HFFc6 (cell line): Measurements from ENCODE around the gene LGR6. TPM values are rescaled to one million over a fixed set of nuclear protein-coding genes. Genes with fewer than 3 reads are reported as not detected.

ENCODE experiments used
- DNase-seq: peaks from one replicate; pipeline ENCODE4 v3.0.0-alpha.2; 2018
- H3K27ac Mint-ChIP-seq: 2 replicates; pipeline ENCODE4 v1.8.0; 2020; ENCODE audit warnings: mild to moderate bottlenecking, mixed read lengths
- H3K27me3 Mint-ChIP-seq: 2 replicates; pipeline ENCODE4 v1.8.0; 2021; ENCODE audit warnings: mild to moderate bottlenecking, moderate library complexity, mixed read lengths; ENCODE audit not compliant: insufficient read depth
- H3K36me3 Mint-ChIP-seq: 2 replicates; pipeline ENCODE4 v1.8.0; 2021; ENCODE audit warnings: low read depth, mixed read lengths
- H3K4me1 Mint-ChIP-seq: 2 replicates; pipeline ENCODE4 v1.8.0; 2020; ENCODE audit warnings: low read depth, mixed read lengths
- H3K4me3 Mint-ChIP-seq: 2 replicates; pipeline ENCODE4 v1.8.0; 2020; ENCODE audit warnings: mild to moderate bottlenecking, moderate library complexity, mixed read lengths
- H3K9me3 Mint-ChIP-seq: 2 replicates; pipeline ENCODE4 v1.8.0; 2020; ENCODE audit warnings: mild to moderate bottlenecking, mixed read lengths
- total RNA-seq, 6 experiments: library from RNA; stranded (reverse); fragmentation: NEBNext Ultra II Directional; extraction: Animal tissue kit (Norgen Biotek cat#: 25700); gene quantifications; 2 replicates in 1 of 6; 3 replicates in 5 of 6; pipeline ENCODE4 v1.2.3, GENCODE V29; 2021
- TF ChIP-seq, protein P1 (sequence below): fragments of 200-600 bp; sonication (generic); IDR thresholded peaks from 2 replicates; pipeline ENCODE4 v1.5.0; 2021; ENCODE audit warnings: antibody characterized with exemption, mild to moderate bottlenecking

The LGR6 gene
- total RNA-seq, 6 experiments from 2014 or later: not detected

DNA sequence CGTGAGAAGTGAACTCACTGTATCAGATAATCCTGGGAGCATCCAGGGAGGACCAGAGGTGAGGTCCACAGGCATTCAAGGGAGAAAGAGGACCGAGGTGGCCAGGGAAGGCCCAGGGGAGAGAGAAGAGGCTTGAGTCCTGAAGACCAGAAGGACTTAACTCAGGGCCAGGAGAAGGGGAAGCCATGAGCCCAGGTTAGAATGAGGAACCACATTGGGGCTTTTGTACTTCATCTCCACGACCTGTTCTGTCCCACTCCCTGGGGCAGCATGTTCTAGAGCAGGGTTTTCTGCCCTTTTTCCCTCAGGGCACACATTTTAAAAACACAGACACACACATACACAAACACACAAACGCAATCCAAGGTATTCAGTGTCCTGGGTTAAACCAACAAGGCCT is 8.4 kb downstream of the LGR6 start:
- TF ChIP-seq, protein P1, sequence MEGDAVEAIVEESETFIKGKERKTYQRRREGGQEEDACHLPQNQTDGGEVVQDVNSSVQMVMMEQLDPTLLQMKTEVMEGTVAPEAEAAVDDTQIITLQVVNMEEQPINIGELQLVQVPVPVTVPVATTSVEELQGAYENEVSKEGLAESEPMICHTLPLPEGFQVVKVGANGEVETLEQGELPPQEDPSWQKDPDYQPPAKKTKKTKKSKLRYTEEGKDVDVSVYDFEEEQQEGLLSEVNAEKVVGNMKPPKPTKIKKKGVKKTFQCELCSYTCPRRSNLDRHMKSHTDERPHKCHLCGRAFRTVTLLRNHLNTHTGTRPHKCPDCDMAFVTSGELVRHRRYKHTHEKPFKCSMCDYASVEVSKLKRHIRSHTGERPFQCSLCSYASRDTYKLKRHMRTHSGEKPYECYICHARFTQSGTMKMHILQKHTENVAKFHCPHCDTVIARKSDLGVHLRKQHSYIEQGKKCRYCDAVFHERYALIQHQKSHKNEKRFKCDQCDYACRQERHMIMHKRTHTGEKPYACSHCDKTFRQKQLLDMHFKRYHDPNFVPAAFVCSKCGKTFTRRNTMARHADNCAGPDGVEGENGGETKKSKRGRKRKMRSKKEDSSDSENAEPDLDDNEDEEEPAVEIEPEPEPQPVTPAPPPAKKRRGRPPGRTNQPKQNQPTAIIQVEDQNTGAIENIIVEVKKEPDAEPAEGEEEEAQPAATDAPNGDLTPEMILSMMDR: no peak

DNA sequence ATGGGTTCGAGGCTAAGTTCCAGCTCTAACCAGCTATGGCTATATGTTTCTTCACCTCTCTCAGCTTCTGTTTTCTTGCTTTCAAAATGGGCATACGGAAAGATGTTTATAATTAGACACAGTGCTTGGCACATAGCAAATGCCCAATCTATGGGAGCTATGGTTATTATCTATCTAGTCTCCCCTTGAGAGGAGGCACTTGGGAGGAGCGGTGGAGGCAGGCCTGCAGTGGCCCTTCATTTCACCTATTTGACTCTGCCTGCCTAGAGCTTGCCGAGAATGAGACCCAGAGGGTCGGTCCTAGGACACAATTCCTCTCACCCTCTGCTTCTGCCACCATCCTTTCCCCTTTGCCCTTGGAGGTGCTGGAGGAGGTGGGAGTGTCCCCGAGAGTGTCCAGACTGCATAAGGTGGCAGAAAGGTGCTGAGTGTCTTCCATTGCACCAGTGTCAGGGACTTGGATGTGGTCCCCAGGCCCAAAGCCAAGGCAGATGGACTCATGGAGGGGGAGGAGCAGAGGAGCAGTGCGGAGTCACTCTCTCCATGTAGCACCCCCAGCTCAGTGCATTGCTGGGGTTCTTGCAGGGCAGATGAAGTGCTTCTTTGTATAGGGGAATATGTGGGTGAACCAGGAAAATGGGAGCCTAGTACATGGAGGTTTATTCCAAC is 9.0 kb downstream of the LGR6 start:
- H3K27me3 Mint-ChIP-seq: peaks cover 21% of the 10 kb centered on the region
- H3K36me3 Mint-ChIP-seq: no peaks in the 10 kb centered on the region
- H3K27ac Mint-ChIP-seq: no peak overlapping the region
- no peaks in the 10 kb centered on the region for H3K9me3 Mint-ChIP-seq
- DNase-seq: no peak
- H3K4me3 Mint-ChIP-seq: no peak overlapping the region
- TF ChIP-seq, protein P1: no peak
- peaks cover 6% of the 10 kb centered on the region; the same call in 1 of the 2 replicates for H3K4me1 Mint-ChIP-seq

More for the DNA sequence above, 8.4 kb downstream of the LGR6 start:
- H3K4me1 Mint-ChIP-seq: peaks cover 6% of the 10 kb centered on the region; the same call in 1 of the 2 replicates
- no peak for DNase-seq
- H3K27ac Mint-ChIP-seq: no peak overlapping the region
- no peaks in the 10 kb centered on the region for H3K9me3 Mint-ChIP-seq
- H3K4me3 Mint-ChIP-seq: no peak overlapping the region
- H3K36me3 Mint-ChIP-seq: no peaks in the 10 kb centered on the region
- peaks cover 25% of the 10 kb centered on the region for H3K27me3 Mint-ChIP-seq

DNA sequence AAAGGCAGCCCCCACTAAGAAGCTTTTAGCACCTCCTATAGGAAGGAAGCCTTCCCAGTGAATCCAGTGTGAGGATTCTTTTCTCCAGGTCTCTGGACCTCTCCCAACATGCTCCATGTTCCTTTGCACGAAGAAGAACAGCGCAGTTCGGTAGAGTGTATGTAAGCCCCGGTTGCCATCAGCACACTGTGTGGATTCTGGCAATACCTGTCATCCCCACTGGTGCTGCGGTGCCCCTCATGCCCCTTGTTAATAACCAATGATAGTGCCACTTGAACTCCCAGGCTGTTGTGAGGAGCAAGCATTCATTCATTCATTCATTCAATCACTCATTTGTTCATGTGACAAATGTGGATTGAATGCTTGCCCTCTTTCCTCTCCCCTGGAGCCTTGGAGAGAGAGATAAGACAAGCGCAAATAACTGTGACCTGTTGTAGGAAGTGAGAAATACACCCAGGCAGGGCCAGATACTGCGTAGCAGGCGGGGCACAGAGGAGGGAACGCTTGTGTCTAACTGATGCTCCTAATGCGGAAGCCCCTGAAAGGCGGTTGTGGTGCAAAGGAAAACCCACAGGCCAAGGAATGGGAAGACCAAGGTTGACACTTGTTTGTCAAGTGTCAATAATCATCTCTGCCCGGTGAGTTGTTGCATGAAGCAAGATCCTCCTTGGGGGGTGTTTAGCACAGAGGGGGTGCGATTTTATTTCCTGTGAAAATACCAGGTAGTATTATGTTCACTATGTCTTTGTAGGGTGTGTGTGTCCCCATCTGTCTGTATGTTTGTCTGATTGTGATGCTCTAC is 9.8 kb downstream of the LGR6 start:
- Mint-ChIP-seq H3K27ac (no peak overlapping the region), H3K9me3 (no peaks in the 10 kb centered on the region), H3K4me3 (no peak overlapping the region), H3K36me3 (no peaks in the 10 kb centered on the region), H3K4me1 (peaks cover 6% of the 10 kb centered on the region; the same call in 1 of the 2 replicates), H3K27me3 (peaks cover 22% of the 10 kb centered on the region)
- TF ChIP-seq, protein P1: no peak
- no peak for DNase-seq

DNA sequence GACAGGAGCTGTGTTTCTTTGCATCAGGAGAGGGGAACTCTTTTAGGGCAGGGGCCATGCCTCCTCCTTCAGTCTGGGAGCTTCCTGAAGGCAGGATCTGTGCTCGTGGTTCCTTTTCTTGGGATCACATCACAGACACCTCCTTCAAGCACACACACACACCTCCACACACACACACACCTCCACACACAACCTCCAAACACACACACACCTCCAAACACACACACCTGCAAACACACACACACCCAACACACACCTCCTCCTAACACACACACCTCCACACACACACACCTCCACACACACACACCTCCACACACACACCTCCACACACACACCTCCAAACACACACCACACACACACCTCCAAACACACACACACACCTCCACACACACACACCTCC is 10.5 kb downstream of the LGR6 start:
- Mint-ChIP-seq H3K9me3 (no peaks in the 10 kb centered on the region), H3K36me3 (no peaks in the 10 kb centered on the region)
- TF ChIP-seq, protein P1: no peak

DNA sequence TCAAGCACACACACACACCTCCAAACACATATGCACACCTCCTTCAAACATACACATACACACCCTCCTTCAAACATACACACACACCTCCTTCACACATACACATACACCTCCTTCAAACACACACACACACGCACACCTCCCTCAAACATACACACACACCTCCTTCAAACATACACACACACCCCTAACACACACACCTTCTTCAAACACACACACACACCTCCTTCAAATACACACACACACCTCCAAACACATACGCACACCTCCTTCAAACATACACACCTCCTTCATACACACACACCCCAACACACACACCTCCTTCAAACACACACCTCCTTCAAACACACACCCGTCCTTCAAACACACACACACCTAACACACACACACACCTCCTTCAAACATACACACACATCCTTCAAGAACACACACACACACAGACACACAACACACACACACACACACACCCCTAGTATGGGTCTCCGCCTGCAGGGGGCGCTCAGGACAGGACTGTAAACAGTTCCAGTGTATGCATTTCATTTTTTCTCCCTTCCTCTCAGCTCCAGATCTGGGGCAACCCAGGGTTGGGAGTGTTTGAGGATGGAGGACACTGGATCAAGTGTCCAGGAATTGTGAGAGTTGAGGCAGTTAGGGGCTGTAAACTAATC is 12.1 kb downstream of the LGR6 start:
- Mint-ChIP-seq H3K9me3 (no peaks in the 10 kb centered on the region), H3K36me3 (no peaks in the 10 kb centered on the region), H3K4me1 (no peaks in the 10 kb centered on the region), H3K27ac (no peak overlapping the region), H3K27me3 (peaks cover 37% of the 10 kb centered on the region), H3K4me3 (no peak overlapping the region)
- DNase-seq: no peak
- TF ChIP-seq, protein P1: peak; percentile 27; the same call in 1 of the 2 replicates

More for the DNA sequence above, 10.5 kb downstream of the LGR6 start:
- Mint-ChIP-seq H3K27ac (no peak overlapping the region), H3K4me3 (no peak overlapping the region), H3K27me3 (peaks cover 23% of the 10 kb centered on the region), H3K4me1 (peaks cover 6% of the 10 kb centered on the region; the same call in 1 of the 2 replicates)
- no peak for DNase-seq
